Measurements from ENCODE around the gene WDR37. TPM values are rescaled to one million over a fixed set of nuclear protein-coding genes. Genes with fewer than 3 reads are reported as not detected.

The WDR37 gene
- total RNA-seq, 1 experiment from 2014 or later: 9.6 TPM

DNA sequence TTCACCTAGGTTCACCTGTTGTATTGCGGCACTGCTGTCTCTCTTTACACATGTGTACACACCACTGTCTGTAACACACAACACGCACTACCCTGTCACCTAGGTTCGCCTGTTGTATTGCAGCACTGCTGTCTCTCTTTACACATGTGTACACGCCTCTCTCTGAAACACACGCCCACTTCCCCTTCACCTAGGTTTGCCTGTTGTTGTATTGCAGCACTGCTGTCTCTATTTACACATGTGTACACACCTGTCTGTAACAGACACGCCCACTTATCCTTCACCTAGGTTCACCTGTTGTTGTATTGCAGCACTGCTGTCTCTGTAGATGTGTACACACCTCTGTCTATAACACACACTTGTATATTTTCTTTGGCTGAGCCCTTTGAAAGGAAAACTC is 51.5 kb downstream of the WDR37 start:
- no peaks in the 10 kb centered on the region for H3K27me3 ChIP-seq (ENCODE audit: control insufficient read depth, insufficient read depth, low read length)
- H3K36me3 ChIP-seq (ENCODE audit: control insufficient read depth, insufficient read depth, low read length): no peaks in the 10 kb centered on the region; the same call in 1 of the 2 replicates
- H3K9me3 ChIP-seq (ENCODE audit: control insufficient read depth, insufficient read depth, low read depth, low read length): no peaks in the 10 kb centered on the region
- ATAC-seq (no peak), DNase-seq (ENCODE audit: low read depth, low spot score) (no peak)
- ChIA-PET POLR2A (no interaction called here), CTCF (no interaction called here)
- in situ Hi-C loops (cut with HindIII; ENCODE audit: low pct_unique_long_range_greater_than_20kb, low sequenced_read_pairs): no loop called here
- H3K27ac ChIP-seq (ENCODE audit: low read length): no peak overlapping the region
- H3K4me3 ChIP-seq (ENCODE audit: low read depth in 2 of 2, low read length in 2 of 2): no peak overlapping the region
- no peaks in the 10 kb centered on the region for H3K4me1 ChIP-seq (ENCODE audit: control insufficient read depth, insufficient read depth, low read length)
- intact Hi-C loops (cut with micrococcal nuclease; ENCODE audit: unreplicated experiment): no loop called here
- BruUV-seq (replicated peaks): no TSS peak
- TF ChIP-seq, protein P1, sequence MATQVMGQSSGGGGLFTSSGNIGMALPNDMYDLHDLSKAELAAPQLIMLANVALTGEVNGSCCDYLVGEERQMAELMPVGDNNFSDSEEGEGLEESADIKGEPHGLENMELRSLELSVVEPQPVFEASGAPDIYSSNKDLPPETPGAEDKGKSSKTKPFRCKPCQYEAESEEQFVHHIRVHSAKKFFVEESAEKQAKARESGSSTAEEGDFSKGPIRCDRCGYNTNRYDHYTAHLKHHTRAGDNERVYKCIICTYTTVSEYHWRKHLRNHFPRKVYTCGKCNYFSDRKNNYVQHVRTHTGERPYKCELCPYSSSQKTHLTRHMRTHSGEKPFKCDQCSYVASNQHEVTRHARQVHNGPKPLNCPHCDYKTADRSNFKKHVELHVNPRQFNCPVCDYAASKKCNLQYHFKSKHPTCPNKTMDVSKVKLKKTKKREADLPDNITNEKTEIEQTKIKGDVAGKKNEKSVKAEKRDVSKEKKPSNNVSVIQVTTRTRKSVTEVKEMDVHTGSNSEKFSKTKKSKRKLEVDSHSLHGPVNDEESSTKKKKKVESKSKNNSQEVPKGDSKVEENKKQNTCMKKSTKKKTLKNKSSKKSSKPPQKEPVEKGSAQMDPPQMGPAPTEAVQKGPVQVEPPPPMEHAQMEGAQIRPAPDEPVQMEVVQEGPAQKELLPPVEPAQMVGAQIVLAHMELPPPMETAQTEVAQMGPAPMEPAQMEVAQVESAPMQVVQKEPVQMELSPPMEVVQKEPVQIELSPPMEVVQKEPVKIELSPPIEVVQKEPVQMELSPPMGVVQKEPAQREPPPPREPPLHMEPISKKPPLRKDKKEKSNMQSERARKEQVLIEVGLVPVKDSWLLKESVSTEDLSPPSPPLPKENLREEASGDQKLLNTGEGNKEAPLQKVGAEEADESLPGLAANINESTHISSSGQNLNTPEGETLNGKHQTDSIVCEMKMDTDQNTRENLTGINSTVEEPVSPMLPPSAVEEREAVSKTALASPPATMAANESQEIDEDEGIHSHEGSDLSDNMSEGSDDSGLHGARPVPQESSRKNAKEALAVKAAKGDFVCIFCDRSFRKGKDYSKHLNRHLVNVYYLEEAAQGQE (IDR thresholded peaks at IDR 0.05; ENCODE audit: insufficient read depth in 1 of 2, low read depth in 2 of 2, low read length in 1 of 2): no peak
- TF ChIP-seq SIN3A (IDR thresholded peaks at IDR 0.05; ENCODE audit: borderline replicate concordance, insufficient read depth, low read depth, low read length): no peak
- TF ChIP-seq, protein P2, sequence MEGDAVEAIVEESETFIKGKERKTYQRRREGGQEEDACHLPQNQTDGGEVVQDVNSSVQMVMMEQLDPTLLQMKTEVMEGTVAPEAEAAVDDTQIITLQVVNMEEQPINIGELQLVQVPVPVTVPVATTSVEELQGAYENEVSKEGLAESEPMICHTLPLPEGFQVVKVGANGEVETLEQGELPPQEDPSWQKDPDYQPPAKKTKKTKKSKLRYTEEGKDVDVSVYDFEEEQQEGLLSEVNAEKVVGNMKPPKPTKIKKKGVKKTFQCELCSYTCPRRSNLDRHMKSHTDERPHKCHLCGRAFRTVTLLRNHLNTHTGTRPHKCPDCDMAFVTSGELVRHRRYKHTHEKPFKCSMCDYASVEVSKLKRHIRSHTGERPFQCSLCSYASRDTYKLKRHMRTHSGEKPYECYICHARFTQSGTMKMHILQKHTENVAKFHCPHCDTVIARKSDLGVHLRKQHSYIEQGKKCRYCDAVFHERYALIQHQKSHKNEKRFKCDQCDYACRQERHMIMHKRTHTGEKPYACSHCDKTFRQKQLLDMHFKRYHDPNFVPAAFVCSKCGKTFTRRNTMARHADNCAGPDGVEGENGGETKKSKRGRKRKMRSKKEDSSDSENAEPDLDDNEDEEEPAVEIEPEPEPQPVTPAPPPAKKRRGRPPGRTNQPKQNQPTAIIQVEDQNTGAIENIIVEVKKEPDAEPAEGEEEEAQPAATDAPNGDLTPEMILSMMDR (IDR thresholded peaks at IDR 0.05): no peak
- TF ChIP-seq TCF7L2 (IDR thresholded peaks at IDR 0.05; ENCODE audit: low read depth, low read length): no peak

DNA sequence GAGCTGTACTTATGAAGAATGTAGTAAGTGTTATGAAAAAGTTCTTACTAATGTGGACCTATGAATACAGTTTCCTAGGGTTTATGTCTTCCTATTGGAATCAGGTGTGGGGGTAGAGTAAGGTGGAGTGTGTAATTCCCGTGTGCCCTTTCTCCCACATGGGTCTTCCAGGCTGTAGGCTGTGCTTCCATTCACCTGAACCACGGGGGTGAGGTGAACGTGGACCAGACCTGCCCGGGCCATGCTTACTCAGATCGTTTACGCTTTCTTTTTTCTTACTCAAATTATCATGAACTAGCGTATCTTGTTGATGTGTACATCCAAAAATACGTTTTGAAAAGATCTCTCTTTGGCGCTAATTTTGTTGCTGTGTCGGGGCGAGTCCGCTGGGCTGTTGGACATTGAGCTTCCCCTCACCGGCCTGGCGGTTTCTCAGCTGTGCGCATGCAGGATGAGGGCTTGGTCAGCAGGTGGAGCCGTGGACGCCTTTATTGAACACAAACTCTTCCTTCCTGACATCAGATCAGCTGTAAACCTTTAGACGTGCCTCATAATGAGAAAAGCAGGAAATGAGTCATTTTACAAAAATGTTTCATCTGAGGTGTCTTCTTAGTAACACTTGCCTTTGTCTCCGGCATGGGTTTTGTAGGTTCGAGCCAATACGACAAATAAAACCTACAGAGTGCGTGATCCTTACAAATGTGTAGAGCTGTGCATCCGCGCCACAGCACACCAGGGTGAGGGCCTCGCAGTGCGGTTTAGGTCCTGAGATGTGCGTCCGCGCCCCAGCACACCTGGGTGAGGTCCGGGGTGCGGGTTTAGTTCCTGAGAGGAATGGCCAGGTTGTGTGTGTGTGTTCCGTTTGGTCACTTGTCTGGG is 53.8 kb downstream of the WDR37 start:
- no peak overlapping the region for H3K27ac ChIP-seq (ENCODE audit: low read length)
- H3K4me3 ChIP-seq (ENCODE audit: low read depth in 2 of 2, low read length in 2 of 2): no peak overlapping the region
- POLR2A ChIA-PET: no interaction called here
- BruUV-seq (replicated peaks): no TSS peak
- DNase-seq (ENCODE audit: low read depth, low spot score): peak; percentile 61
- CTCF ChIA-PET: interaction anchor here (0.6 to 1.7 kb wide), 3 partner anchors 134 to 1868 kb away, joined by 3 to 5 read pairs (median 4); no protein-coding TSS in a partner anchor
- H3K27me3 ChIP-seq (ENCODE audit: control insufficient read depth, insufficient read depth, low read length): no peaks in the 10 kb centered on the region
- H3K9me3 ChIP-seq (ENCODE audit: control insufficient read depth, insufficient read depth, low read depth, low read length): no peaks in the 10 kb centered on the region
- peak; percentile 90 for ATAC-seq
- H3K4me1 ChIP-seq (ENCODE audit: control insufficient read depth, insufficient read depth, low read length): no peaks in the 10 kb centered on the region
- intact Hi-C loops (cut with micrococcal nuclease; ENCODE audit: unreplicated experiment): no loop called here
- H3K36me3 ChIP-seq (ENCODE audit: control insufficient read depth, insufficient read depth, low read length): no peaks in the 10 kb centered on the region; the same call in 1 of the 2 replicates
- in situ Hi-C loops (cut with HindIII; ENCODE audit: low pct_unique_long_range_greater_than_20kb, low sequenced_read_pairs): no loop called here
- TF ChIP-seq, protein P1 (IDR thresholded peaks at IDR 0.05; ENCODE audit: insufficient read depth in 1 of 2, low read depth in 2 of 2, low read length in 1 of 2): no peak
- TF ChIP-seq, protein P2 (IDR thresholded peaks at IDR 0.05): peak; percentile 81
